ENCODE measurements around the gene OR51B2. TPM values are rescaled to one million over a fixed set of nuclear protein-coding genes. Genes with fewer than 3 reads are reported as not detected.
"Not testable (repeated sequence)": the region's sequence is repeated elsewhere in the genome, so short reads cannot be mapped to it uniquely, and the experiment has no call there.

Gene OR51B2
- total RNA-seq, 1 donor: not detected

DNA sequence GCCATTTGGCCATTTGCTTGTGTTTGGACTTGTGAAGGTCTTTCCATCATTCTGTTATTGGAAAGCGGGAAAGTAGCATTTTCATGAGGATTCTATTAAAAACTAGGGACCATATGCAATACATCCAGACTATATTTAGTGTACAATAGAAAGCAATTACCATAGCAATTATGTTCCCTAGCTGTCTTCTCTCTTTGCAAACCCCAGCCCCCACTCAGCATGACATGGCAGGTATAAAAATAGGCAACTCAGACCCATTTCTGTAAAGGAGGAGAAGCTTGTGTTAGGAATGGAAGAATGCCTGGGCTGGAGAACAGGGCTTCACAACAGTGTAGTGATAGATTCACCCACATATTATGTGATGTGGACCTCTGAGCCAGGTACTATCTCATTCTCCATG lies 39.6 kb upstream of the OR51B2 start:
- DNase-seq (ENCODE audit: low read depth): no peak
- no peak for TF ChIP-seq CTCF (IDR thresholded peaks at IDR 0.05; ENCODE audit: insufficient read depth, low read depth, low read length)
- H3K4me3 ChIP-seq (ENCODE audit: low read depth, low read length): no peak overlapping the region

DNA sequence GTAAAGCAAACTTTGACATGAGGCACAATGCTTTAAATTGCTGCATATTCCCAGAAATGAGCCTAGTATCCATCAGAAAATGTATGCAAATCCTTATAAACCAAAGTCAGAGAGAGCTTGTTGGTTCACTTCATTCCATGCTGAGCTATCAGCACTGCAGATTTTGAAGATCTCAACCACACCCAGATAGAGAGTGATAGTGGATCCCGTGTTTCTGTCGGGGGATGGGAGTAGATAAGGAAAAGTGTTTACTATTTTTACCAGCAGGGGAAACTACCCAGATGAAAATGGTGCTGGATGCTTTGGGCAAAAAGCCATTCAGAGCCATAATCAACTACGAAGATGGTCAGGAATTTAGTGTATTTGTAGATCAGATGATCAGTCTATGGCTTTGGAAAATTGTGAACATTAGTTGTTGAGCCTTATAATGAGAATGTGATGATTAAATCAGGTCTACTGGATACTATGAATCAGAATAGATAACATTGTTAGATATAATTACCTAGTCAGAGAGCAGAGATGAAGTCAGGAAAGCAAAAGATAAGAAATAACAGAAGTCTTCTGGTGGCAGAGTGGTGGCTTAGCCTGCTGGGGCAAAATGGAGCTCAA lies 38.0 kb upstream of the OR51B2 start:
- DNase-seq (ENCODE audit: low read depth): no peak
- TF ChIP-seq CTCF (IDR thresholded peaks at IDR 0.05; ENCODE audit: insufficient read depth, low read depth, low read length): no peak
- no peak overlapping the region for H3K4me3 ChIP-seq (ENCODE audit: low read depth, low read length)

- not testable (repeated sequence) for H3K4me3 ChIP-seq (ENCODE audit: low read depth, low read length); DNase-seq (ENCODE audit: low read depth)
These were observed 31.9 kb upstream of the OR51B2 start for GRCh38 chr11:5356031-5356430.

DNA sequence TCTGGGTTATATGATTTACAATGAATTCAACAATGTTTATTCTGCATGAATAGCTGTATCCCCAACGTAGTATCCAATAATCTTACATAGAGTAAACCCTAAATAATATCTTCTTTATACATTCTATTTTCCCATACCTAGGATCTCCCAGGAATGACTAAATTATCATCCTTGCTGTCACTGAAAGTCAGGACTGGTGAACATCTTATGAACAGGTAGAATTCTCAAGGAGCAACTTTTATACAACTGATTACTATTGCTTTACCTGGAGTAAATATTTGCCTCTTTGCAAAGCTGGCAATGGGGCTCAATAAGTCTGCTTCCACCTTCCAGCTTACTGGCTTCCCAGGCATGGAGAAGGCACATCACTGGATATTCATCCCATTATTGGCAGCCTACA lies 27.1 kb upstream of the OR51B2 start, which contains the start of gene OR51B6:
TSS of gene OR51B6 (plus strand) at position 301 of the 400 bp plus-strand sequence. CDS start at position 301, 0 bp downstream.
- no peak for TF ChIP-seq CTCF (IDR thresholded peaks at IDR 0.05; ENCODE audit: insufficient read depth, low read depth, low read length)
- H3K4me3 ChIP-seq (ENCODE audit: low read depth, low read length): no peak within 1 kb of the TSS

GRCh38 chr11:5349550-5349949 lies 25.5 kb upstream of the OR51B2 start:
- H3K4me3 ChIP-seq (ENCODE audit: low read depth, low read length): no peak overlapping the region
- no peak for TF ChIP-seq CTCF (IDR thresholded peaks at IDR 0.05; ENCODE audit: insufficient read depth, low read depth, low read length)
- DNase-seq (ENCODE audit: low read depth): no peak

More for the DNA sequence above, 27.1 kb upstream of the OR51B2 start, which contains the start of gene OR51B6:
- DNase-seq (ENCODE audit: low read depth): no peak

DNA sequence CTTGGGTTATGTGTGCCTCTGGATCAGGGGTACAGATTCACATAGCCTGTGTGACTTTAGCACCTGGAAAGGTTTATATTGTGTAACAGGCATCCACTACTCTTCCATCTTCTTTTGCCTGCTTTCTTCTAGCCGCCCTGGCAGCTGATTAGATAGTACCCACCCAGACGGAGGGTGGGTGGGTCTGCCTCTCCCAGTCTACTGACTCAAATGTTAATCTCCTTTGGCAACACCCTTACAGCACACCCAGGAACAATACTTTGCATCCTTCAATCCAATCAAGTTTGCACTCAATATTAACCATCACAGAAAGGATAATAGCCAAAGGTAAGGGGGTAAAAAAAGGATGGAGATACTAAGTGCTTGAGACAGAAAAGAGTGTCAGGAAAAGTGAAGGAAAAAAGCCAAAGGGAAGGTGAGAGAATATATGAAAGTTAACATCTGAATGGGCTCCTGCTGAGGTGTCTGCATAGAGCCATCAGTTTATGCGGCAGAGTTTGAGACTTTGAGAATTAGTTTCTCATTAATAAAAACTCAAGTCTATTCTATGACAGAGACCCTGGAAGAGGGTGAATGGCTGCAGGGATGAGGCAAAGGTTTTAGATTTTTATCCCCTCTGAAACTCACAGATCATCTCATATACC lies 24.6 kb upstream of the OR51B2 start:
- DNase-seq (ENCODE audit: low read depth): no peak
- TF ChIP-seq CTCF (IDR thresholded peaks at IDR 0.05; ENCODE audit: insufficient read depth, low read depth, low read length): no peak
- H3K4me3 ChIP-seq (ENCODE audit: low read depth, low read length): no peak overlapping the region

DNA sequence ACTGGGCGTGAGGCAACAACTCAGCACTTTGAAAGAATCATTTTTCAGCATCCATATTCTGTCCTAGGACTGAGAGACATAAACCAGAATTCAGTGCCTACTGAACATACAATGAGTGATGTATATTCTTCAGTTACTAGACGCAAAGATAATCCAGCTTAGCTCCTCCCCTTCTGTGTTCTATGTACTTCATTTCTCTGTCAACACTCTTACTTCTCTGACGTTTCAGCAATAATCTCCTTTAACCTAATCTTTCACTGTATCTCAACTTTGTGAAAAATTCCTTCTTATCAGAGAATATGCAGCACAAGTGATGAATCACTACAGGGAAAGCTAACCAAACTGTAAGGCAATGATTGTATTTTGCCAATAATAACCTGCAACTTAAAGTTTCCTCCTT lies 21.7 kb upstream of the OR51B2 start:
- DNase-seq (ENCODE audit: low read depth): peak; percentile 45
- TF ChIP-seq CTCF (IDR thresholded peaks at IDR 0.05; ENCODE audit: insufficient read depth, low read depth, low read length): no peak
- no peak overlapping the region for H3K4me3 ChIP-seq (ENCODE audit: low read depth, low read length)
